8988T (cell line): ENCODE results near the gene ADIG.

ENCODE experiments used
- DNase-seq: peaks from one replicate; pipeline ENCODE4 v3.0.0; 2011

Gene ADIG

GRCh38 chr20:38581013-38581412, at the start of gene ADIG:
Gene ADIG, plus strand, starts transcription at chr20:38581197. Its CDS starts 54 bp downstream, at chr20:38581251.
- DNase-seq, result no peak

- DNase-seq, result no peak
Observed at GRCh38 chr20:38534756-38535155, 46.2 kb upstream of the ADIG start.

- no peak for DNase-seq
Observed at GRCh38 chr20:38536310-38536709, 44.7 kb upstream of the ADIG start.

- DNase-seq, result no peak
Observed at GRCh38 chr20:38537176-38537575, 43.8 kb upstream of the ADIG start.

DNA sequence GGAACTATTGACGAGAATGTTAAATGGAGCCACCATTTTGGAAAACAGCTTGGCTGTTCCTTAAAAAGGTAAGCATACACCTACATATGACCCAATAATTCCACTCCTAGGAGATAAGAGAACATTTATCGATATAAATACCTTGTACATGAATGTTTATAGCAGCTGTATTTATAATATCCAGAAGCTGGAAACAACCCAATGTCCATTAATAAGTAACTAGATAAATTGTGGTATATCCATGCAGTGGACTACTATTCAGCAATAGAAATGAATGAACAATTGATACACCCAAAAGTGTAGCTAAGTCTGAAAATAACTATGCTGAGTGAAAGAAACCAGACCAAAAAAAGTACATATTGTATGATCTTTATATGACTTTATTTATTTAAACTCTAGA, 42.2 kb upstream of the ADIG start:
- DNase-seq, result no peak

DNA sequence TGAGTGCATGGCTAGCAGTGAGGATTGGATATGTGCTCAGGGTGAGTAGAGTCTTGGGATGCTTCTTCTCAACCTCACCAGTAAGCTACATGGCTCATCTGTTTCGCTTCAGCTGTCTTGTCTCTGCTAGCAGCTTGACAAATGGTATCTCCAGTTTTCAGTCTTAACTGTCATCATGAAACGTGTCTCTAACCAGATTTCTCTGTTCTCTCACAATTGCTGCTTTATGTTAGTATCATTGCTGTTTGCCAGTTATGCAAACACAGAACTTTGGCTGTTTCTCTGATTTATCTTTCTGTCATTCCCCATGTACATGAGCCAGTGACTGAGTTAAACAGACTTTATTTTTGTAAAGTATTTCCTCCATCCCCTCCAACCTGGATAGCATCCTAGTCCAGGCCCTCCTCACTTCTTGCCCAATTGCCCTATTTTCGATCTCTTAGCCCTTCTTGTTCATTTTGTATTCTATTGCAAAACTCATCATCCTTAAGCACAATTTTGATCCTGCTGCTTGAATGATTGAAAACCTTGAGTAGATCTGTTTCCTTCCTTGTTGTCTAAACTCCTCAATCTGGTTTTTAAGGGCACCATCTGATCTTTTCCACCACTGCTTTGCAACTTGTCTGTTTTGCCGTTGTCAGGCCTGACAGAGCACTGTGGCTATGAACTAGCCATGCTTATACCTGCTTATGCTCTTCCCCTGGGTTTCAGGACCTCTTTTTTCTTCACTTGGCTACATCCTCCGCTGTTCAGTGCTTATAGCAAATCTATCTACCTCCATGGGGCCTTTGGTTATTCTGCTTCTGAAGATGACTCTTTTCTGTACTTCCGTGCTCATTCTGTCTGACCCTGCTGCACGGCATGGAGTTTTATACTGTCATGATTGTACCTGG, 37.7 kb upstream of the ADIG start:
- DNase-seq, result no peak

- no peak for DNase-seq
Observed at GRCh38 chr20:38545771-38546170, 35.2 kb upstream of the ADIG start.

DNA sequence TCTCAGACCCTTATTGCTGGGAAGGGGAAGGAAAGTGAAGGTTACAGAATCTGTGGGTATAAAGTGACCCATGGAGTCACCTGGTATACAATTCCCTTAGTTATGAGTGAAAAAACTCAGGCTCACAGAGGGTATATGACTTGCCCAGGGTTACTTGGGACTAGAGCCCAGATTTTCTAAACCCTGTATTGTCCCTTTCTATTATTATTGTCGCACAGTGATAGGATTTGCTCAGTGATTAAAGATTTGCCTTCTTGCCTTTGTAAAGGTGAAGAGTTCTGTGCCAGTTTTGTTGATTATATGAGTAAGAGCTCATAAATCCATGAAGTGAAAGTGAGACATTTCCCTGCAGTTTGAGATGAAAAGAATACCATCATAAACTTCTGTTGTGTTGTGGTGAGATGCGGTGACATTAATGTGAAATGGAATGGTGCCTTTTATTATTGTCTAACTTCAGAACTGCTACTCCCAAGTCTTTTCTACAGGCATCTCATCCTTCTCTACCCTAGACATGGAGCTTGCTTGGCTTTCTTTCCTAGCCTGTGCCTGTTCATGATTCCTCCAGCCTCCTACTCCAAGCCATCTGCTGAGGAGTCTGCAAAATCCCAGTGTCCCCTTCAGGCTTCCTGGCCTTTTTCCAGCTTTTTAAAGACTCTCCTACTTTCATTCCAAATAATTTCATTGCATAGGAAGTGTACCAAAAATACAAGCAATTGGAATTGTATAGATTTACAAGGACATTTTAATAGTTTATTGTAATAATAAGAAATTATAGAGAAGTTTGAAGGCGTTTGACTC, 33.5 kb upstream of the ADIG start:
- DNase-seq, result no peak

DNA sequence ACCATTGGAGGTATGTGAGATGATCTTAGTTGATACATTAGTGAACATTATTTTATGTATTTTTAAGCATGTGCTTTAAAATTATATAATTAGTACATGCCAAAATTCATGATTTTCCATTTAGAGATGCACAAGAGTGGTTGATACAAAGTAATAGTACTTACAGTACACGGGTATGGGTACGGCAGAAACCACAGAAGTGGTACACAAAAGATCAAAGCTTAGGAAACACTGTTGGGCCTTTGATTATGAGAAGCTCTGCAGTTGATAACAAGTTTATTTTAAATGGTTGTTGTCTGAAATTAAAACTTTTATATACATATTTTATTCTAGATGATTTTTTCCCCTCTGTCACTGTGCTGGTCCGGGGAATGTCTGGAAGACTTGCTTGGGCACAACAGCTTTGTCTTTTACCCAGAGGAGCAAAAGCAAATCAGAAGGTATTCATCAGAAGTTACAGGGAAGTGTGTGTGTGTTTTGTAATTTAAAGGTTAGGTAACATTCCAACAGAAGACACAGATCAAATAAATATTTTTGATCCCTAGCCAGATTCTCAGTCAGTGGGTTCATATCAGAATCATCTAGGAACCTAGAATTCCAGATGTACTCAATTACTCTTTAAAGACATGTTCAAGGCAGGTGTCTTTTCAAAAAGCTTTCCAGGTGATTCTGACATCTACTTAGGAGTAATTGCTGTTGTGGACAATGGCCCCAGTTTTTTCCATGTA, 32.5 kb upstream of the ADIG start:
- DNase-seq, result no peak

DNA sequence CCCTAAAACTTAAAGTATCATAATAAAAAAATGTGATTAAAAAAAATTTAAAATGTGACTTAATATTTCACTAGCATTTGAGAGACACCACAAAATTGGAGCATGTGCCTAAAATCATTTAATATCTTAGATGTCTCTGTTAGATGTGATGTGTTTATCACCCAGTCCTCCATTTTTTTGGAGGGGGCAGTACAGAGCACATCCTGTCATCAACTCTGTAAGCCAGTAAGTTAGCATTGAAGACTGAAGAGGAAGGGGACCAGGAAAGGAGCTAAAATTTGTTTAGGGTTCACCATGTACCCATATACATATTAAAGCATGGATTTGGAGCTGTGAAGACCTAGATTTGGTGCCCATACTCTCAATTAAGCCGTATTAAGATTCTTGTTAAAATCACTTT, 30.7 kb upstream of the ADIG start:
- DNase-seq, result no peak

- DNase-seq, result no peak
Observed at GRCh38 chr20:38551056-38551626, 29.9 kb upstream of the ADIG start.

- no peak for DNase-seq
Observed at GRCh38 chr20:38554986-38555385, 26.0 kb upstream of the ADIG start.

GRCh38 chr20:38555395-38555794, 25.6 kb upstream of the ADIG start:
- no peak for DNase-seq

DNA sequence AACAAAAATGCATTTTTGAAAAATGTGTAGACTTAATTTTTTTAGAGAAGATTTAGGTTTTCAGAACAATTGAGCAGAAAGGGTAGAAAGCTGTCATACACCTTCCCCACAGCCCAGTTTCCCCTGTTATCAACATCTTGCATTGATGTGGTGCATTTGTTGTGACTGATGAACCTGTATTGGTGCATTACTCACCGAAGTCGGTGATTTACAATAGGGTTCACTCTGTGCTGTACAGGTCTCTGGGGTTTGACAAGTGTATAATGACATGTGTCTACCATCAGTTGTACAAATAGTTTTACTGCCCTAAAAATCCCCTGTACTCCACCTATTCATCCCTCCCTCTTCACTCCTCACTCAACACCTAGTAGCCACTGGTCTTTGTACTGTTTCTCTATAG, 23.8 kb upstream of the ADIG start:
- no peak for DNase-seq

GRCh38 chr20:38558596-38559360, 22.2 kb upstream of the ADIG start:
- DNase-seq, result no peak

GRCh38 chr20:38559764-38560163, 21.2 kb upstream of the ADIG start:
- DNase-seq, result no peak

DNA sequence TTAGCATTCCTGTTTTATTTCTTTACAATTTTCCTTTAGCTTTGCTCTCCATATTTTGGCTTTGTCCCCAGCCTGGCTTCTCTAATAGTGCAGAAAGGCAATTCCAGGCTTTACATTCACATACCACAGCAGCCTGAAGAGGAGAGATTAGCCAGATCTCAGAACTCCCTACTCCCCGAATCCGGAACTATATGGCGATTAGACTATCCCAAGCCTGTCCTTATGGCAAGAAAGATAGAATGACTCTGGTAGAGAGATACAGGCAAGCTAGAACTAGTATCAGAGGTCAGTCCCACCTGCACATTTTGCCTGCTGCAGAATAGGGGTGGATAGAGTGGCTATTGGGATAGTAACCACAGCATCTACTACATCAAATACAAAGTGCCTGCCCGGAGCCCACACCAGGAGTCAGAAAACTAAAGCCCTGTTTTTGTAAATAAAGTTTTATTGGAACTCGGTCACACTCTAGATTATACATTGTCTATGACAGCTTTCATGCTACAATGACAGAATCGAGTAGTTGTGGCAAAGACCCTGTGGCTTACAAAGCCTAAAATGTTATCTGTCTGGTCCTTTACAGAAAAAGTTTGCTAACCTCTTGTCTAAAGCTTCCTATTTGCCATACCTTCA, 17.1 kb upstream of the ADIG start:
- no peak for DNase-seq

DNA sequence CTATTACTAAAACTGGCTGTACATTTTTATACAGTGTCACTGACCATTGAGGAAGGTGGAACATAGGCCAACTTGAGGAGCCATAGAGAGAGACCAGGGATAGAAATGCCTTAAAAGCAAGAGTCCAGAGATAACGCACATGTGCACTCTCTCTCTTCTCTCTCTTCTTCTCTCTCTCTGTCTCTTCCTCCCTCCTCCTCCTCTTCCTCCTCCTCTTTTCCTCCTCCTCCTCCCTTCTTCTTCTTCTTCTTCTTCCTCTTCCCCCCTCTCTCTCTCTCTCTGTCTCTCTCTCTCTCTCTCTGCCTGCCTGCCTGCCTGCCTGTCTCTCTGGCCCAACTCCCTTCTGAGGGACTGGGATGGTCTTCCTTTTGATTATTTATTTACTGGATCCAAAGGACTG, 16.3 kb upstream of the ADIG start:
- DNase-seq, result no peak

DNA sequence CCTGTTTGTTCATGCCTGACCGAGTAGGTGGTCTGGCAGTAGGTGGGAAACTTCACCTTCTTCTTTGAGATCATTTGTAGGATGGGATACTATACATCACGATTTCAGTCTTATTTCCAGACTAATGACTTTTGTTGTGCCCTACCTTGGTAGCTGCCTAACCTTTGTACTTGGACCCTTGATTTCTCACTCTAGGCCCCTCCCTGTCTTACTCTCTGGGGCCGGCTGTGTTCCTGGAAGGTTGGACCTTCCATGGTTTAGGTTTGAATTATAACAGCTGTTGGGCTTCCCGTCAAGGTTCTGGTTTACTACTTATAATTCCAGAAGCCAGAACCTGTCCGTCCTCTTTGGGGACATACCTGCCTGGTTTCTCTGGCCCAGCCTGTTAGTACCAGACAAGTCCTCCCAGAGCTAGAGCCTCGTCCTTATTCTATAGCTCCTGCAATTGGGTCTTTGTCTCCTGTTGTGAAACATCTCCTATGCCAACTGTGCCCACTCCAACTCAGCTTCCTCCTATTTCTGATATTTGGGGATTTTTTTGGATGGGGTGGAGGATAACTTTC, 14.9 kb upstream of the ADIG start:
- DNase-seq, result no peak

GRCh38 chr20:38569747-38570525, 11.1 kb upstream of the ADIG start:
- DNase-seq, result no peak

- no peak for DNase-seq
Observed at GRCh38 chr20:38573413-38573812, 7.6 kb upstream of the ADIG start.
